Stimulated activated naive B cell treated with anti-CD40 and anti-IgM and Interleukin-4, amounts not matched to agents 10 μg/mL and 1 μg/mL and 100 μg/mL, for 72 hours (primary cell): ENCODE data around the gene VWDE.
"Not testable (repeated sequence)": the region's sequence is repeated elsewhere in the genome, so short reads cannot be mapped to it uniquely, and the experiment has no call there.

Experiments used
- ATAC-seq, 2 donors: fragments of 150-1000 bp; cut with Tn5 transposase; replicated peaks; 2 replicates each; pipeline ENCODE4 v1.10.0; 2021; ENCODE audit warnings: moderate library complexity in 1 of 2
- DNase-seq: peaks from one replicate; pipeline ENCODE4 v3.0.0; 2021
- H3K27ac Mint-ChIP-seq: one replicate; pipeline ENCODE4 v1.8.0; 2022; ENCODE audit warnings: mild to moderate bottlenecking, mixed read lengths
- H3K27me3 Mint-ChIP-seq, 2 donors: one replicate each; pipeline ENCODE4 v1.8.0; 2022; ENCODE audit warnings: mixed read lengths in 2 of 2
- H3K36me3 Mint-ChIP-seq, 2 donors: one replicate each; pipeline ENCODE4 v1.8.0; 2022; ENCODE audit warnings: mixed read lengths in 2 of 2, mild to moderate bottlenecking in 1 of 2
- H3K4me1 Mint-ChIP-seq, 2 donors: one replicate each; pipeline ENCODE4 v1.8.0; 2022; ENCODE audit warnings: mixed read lengths in 2 of 2, mild to moderate bottlenecking in 1 of 2
- H3K4me3 Mint-ChIP-seq, 2 donors: one replicate each; pipeline ENCODE4 v1.8.0; 2022; ENCODE audit warnings: mild to moderate bottlenecking in 2 of 2, mixed read lengths in 2 of 2, moderate library complexity in 1 of 2
- H3K9me3 Mint-ChIP-seq, 2 donors: one replicate each; pipeline ENCODE4 v1.8.0; 2022; ENCODE audit warnings: mixed read lengths in 2 of 2, mild to moderate bottlenecking in 1 of 2

VWDE gene

GRCh38 chr7:12418452-12418851 lies 14.8 kb upstream of the VWDE start:
- DNase-seq, result no peak

GRCh38 chr7:12415072-12415471 lies 11.4 kb upstream of the VWDE start:
- H3K4me3 Mint-ChIP-seq, result no peak overlapping the region
- H3K27ac Mint-ChIP-seq, result no peak overlapping the region
- H3K9me3 Mint-ChIP-seq, result peaks cover 1 to 8% of the 10 kb centered on the region in 2 donors
- H3K27me3 Mint-ChIP-seq, result no peaks in the 10 kb centered on the region
- H3K4me1 Mint-ChIP-seq, result no peaks in the 10 kb centered on the region
- DNase-seq (no peak), ATAC-seq (no peak)
- H3K36me3 Mint-ChIP-seq, result no peaks in the 10 kb centered on the region

More at GRCh38 chr7:12418452-12418851, 14.8 kb upstream of the VWDE start:
- H3K27me3 Mint-ChIP-seq, result no peaks in the 10 kb centered on the region
- H3K27ac Mint-ChIP-seq, result no peak overlapping the region
- H3K4me3 Mint-ChIP-seq, result no peak overlapping the region
- no peaks in the 10 kb centered on the region for H3K4me1 Mint-ChIP-seq
- H3K9me3 Mint-ChIP-seq, result peaks cover 0 to 4% of the 10 kb centered on the region in 2 donors
- ATAC-seq, result no peak
- H3K36me3 Mint-ChIP-seq, result no peaks in the 10 kb centered on the region

- DNase-seq (no peak), ATAC-seq (no peak)
- Mint-ChIP-seq H3K9me3 (peaks cover 3 to 11% of the 10 kb centered on the region in 2 donors), H3K36me3 (no peaks in the 10 kb centered on the region), H3K4me3 (no peak overlapping the region), H3K4me1 (no peaks in the 10 kb centered on the region), H3K27me3 (no peaks in the 10 kb centered on the region), H3K27ac (no peak overlapping the region)
These were observed 8.7 kb upstream of the VWDE start for GRCh38 chr7:12412407-12412806.

GRCh38 chr7:12410523-12410922 lies 6.9 kb upstream of the VWDE start:
- no peak for DNase-seq
- H3K27me3 Mint-ChIP-seq, result no peaks in the 10 kb centered on the region
- no peak overlapping the region for H3K27ac Mint-ChIP-seq
- H3K4me1 Mint-ChIP-seq, result no peaks in the 10 kb centered on the region
- no peak for ATAC-seq
- no peaks in the 10 kb centered on the region for H3K36me3 Mint-ChIP-seq
- H3K4me3 Mint-ChIP-seq, result no peak overlapping the region
- peaks cover 4 to 8% of the 10 kb centered on the region in 2 donors for H3K9me3 Mint-ChIP-seq

- H3K27ac Mint-ChIP-seq, result no peak overlapping the region
- peaks cover 0 to 4% of the 10 kb centered on the region in 2 donors for H3K27me3 Mint-ChIP-seq
- peaks cover 0 to 4% of the 10 kb centered on the region in 2 donors for H3K4me1 Mint-ChIP-seq
- ATAC-seq (no peak), DNase-seq (no peak)
- no peaks in the 10 kb centered on the region for H3K36me3 Mint-ChIP-seq
- peaks cover 4 to 8% of the 10 kb centered on the region in 2 donors for H3K9me3 Mint-ChIP-seq
- no peak overlapping the region for H3K4me3 Mint-ChIP-seq
These were observed 5.5 kb upstream of the VWDE start for GRCh38 chr7:12409097-12409711.

GRCh38 chr7:12407652-12408051 lies 4.0 kb upstream of the VWDE start:
- not testable (repeated sequence) for H3K4me3 Mint-ChIP-seq, ATAC-seq, DNase-seq, H3K9me3 Mint-ChIP-seq, H3K27ac Mint-ChIP-seq, H3K36me3 Mint-ChIP-seq
- Mint-ChIP-seq H3K27me3 (peaks cover 6 to 13% of the 10 kb centered on the region in 2 donors), H3K4me1 (peaks cover 3 to 17% of the 10 kb centered on the region in 2 donors)

GRCh38 chr7:12402365-12402725 lies 1.3 kb downstream of the VWDE start:
- Mint-ChIP-seq H3K4me3 (no peak overlapping the region), H3K27ac (no peak overlapping the region), H3K27me3 (peaks cover 24 to 30% of the 10 kb centered on the region in 2 donors)

GRCh38 chr7:12401538-12402364 lies 1.9 kb downstream of the VWDE start:
- ATAC-seq, result no peak
- Mint-ChIP-seq H3K36me3 (no peaks in the 10 kb centered on the region), H3K27ac (no peak overlapping the region), H3K9me3 (peaks cover 10 to 11% of the 10 kb centered on the region in 2 donors), H3K4me3 (no peak overlapping the region), H3K27me3 (peaks cover 24 to 30% of the 10 kb centered on the region in 2 donors), H3K4me1 (peaks cover 3 to 17% of the 10 kb centered on the region in 2 donors)
- DNase-seq, result no peak

More at GRCh38 chr7:12402365-12402725, 1.3 kb downstream of the VWDE start:
- peaks cover 3 to 17% of the 10 kb centered on the region in 2 donors for H3K4me1 Mint-ChIP-seq
- no peaks in the 10 kb centered on the region for H3K36me3 Mint-ChIP-seq
- H3K9me3 Mint-ChIP-seq, result peaks cover 10 to 12% of the 10 kb centered on the region in 2 donors
- ATAC-seq (no peak), DNase-seq (no peak)

- H3K9me3 Mint-ChIP-seq, result peaks cover 10 to 11% of the 10 kb centered on the region in 2 donors
- no peaks in the 10 kb centered on the region for H3K36me3 Mint-ChIP-seq
- peaks cover 0 to 3% of the 10 kb centered on the region in 2 donors for H3K4me1 Mint-ChIP-seq
- H3K27ac Mint-ChIP-seq, result no peak overlapping the region
- DNase-seq (no peak), ATAC-seq (no peak)
- peaks cover 11 to 23% of the 10 kb centered on the region in 2 donors for H3K27me3 Mint-ChIP-seq
- H3K4me3 Mint-ChIP-seq, result no peak overlapping the region
These were observed 5.5 kb downstream of the VWDE start for GRCh38 chr7:12398186-12398585.

- H3K4me1 Mint-ChIP-seq, result no peaks in the 10 kb centered on the region
- H3K27ac Mint-ChIP-seq, result no peak overlapping the region
- DNase-seq (no peak), ATAC-seq (no peak)
- H3K36me3 Mint-ChIP-seq, result no peaks in the 10 kb centered on the region
- peaks cover 10 to 11% of the 10 kb centered on the region in 2 donors for H3K9me3 Mint-ChIP-seq
- H3K4me3 Mint-ChIP-seq, result no peak overlapping the region
- H3K27me3 Mint-ChIP-seq, result peaks cover 11 to 23% of the 10 kb centered on the region in 2 donors
These were observed 6.0 kb downstream of the VWDE start for GRCh38 chr7:12397671-12398070.

GRCh38 chr7:12396670-12397069 lies 7.0 kb downstream of the VWDE start:
- not testable (repeated sequence) for ATAC-seq, DNase-seq, H3K27ac Mint-ChIP-seq, H3K36me3 Mint-ChIP-seq, H3K4me3 Mint-ChIP-seq, H3K4me1 Mint-ChIP-seq
- H3K9me3 Mint-ChIP-seq, result peaks cover 10 to 11% of the 10 kb centered on the region in 2 donors
- peaks cover 6 to 17% of the 10 kb centered on the region in 2 donors for H3K27me3 Mint-ChIP-seq

- no peaks in the 10 kb centered on the region for H3K9me3 Mint-ChIP-seq
- DNase-seq, result no peak
- no peaks in the 10 kb centered on the region for H3K4me1 Mint-ChIP-seq
- no peaks in the 10 kb centered on the region for H3K36me3 Mint-ChIP-seq
- no peak for ATAC-seq
- no peak overlapping the region for H3K4me3 Mint-ChIP-seq
- no peak overlapping the region for H3K27ac Mint-ChIP-seq
- no peaks in the 10 kb centered on the region for H3K27me3 Mint-ChIP-seq
These were observed 11.6 kb downstream of the VWDE start for GRCh38 chr7:12391922-12392615.

GRCh38 chr7:12389089-12389700 lies 14.5 kb downstream of the VWDE start:
- no peaks in the 10 kb centered on the region for H3K9me3 Mint-ChIP-seq
- ATAC-seq, result peak; percentile 77 to 79
- H3K4me3 Mint-ChIP-seq, result no peak overlapping the region
- no peaks in the 10 kb centered on the region for H3K36me3 Mint-ChIP-seq
- DNase-seq, result peak; percentile 11
- H3K4me1 Mint-ChIP-seq, result no peaks in the 10 kb centered on the region
- no peaks in the 10 kb centered on the region for H3K27me3 Mint-ChIP-seq
- no peak overlapping the region for H3K27ac Mint-ChIP-seq

GRCh38 chr7:12386313-12386740 lies 17.3 kb downstream of the VWDE start:
- Mint-ChIP-seq H3K27ac (no peak overlapping the region), H3K4me1 (no peaks in the 10 kb centered on the region), H3K4me3 (no peak overlapping the region), H3K36me3 (no peaks in the 10 kb centered on the region), H3K9me3 (no peaks in the 10 kb centered on the region), H3K27me3 (no peaks in the 10 kb centered on the region)
- DNase-seq (no peak), ATAC-seq (no peak)
